Subcutaneous adipose tissue (tissue), 4 donors: ENCODE measurements around the gene ABCC1. TPM values are rescaled to one million over a fixed set of nuclear protein-coding genes. Genes with fewer than 3 reads are reported as not detected.

ENCODE experiments used
- total RNA-seq, 4 donors: library from RNA; depleted of rRNA; stranded (reverse); fragments of >200 nt; gene quantifications; one replicate each; pipeline ENCODE4 v1.1.0, GENCODE V29; 2016
- TF ChIP-seq, protein P1 (sequence below): fragments of 450-650 bp; IDR thresholded peaks from one replicate; pipeline ENCODE4 v1.5.1; 2016; ENCODE audit warnings: low read depth, mild to moderate bottlenecking, control low read depth, antibody characterized with exemption, moderate library complexity

ABCC1 gene
- total RNA-seq, result 10 to 100 TPM; 16.1 to 23.6 (median 22.1) TPM

DNA sequence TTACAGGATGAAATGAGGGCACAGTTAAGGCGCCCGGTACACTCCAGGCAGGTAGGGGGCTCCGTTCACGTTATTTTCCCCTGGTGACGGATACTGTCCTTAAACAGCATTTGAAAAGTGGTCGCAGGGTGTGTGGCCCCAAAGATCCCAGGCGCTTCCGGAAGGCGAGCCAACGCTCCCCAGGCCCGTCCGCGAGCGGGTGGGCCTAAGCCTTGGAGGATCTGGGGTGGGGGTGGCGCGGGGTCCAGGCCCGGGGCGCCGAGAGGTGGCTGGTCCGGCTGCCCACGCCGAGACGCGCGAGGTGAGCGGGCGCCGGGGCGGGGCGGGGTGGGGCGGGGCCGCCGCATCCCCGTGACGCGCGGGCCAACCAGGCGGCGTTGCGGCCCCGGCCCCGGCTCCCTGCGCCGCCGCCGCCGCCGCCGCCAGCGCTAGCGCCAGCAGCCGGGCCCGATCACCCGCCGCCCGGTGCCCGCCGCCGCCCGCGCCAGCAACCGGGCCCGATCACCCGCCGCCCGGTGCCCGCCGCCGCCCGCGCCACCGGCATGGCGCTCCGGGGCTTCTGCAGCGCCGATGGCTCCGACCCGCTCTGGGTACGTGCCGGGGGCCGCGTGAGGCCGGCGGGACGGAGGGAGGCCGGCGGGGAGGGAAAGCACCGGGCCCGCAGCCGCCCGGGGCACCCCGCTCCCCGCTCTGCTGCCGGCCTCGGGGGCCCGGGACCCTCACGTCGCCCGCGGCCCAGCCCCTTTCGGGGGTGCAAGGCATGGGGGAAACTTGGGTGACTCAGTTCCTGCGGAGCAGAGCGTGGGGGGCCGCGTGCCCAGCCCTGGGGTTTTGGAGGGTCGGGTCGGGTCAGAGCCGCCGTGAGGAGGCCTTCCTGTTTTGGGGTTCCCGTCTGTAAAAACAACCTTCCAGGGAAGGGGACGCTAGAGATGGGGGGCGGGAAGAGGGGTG, at the start of gene ABCC1:
TSS of gene ABCC1 (plus strand) at position 407 of the 951 bp plus-strand sequence. CDS start at position 543, 136 bp downstream.
- TF ChIP-seq, protein P1, sequence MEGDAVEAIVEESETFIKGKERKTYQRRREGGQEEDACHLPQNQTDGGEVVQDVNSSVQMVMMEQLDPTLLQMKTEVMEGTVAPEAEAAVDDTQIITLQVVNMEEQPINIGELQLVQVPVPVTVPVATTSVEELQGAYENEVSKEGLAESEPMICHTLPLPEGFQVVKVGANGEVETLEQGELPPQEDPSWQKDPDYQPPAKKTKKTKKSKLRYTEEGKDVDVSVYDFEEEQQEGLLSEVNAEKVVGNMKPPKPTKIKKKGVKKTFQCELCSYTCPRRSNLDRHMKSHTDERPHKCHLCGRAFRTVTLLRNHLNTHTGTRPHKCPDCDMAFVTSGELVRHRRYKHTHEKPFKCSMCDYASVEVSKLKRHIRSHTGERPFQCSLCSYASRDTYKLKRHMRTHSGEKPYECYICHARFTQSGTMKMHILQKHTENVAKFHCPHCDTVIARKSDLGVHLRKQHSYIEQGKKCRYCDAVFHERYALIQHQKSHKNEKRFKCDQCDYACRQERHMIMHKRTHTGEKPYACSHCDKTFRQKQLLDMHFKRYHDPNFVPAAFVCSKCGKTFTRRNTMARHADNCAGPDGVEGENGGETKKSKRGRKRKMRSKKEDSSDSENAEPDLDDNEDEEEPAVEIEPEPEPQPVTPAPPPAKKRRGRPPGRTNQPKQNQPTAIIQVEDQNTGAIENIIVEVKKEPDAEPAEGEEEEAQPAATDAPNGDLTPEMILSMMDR, result no peak

DNA sequence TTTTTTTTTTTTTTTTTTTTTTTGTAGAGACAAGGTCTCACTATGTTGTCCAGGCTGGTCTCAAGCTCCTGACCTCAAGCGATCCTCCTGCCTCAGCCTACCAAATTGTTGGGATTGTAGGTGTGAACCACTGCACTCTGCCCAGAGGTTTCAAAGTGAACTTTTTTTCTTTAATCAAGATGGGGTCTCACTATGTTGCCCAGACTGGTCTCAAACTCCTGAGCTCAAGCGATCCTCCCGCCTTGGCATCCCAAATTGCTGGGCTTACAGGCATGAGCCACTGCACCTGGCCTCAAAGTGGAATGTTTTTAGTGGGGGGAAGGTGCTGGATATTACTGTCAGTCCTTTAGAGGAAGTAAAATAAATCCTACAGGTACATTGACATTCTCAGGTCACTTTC, 49.1 kb upstream of the ABCC1 start:
- TF ChIP-seq, protein P1, result no peak

DNA sequence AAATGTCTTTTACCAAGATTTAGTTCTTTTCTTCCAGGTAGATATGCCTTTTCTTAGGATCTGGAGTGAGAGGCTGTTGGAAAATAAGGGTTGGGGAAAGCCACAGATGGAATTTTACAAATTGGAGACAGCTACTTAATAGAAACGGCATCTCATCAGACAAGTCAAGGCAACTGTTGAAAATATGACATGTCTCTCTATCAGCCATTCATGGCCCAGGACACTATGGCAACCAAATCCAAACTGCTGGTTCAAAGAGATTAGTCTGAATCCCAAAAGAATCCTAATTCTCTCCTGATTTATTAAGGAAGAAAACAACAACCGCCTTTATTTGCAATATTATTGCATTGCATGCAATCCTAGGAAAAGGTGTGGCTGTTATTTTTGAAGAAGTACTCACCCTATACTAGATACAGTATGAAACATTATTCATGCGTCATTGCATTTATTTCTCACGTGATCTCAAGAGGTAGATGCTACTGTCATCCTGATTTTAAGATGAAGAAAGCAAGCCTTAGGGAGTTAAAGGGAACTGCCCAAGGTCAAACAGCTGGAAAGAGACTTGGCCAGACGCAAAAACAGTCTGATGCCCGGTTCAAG, 48.4 kb upstream of the ABCC1 start:
- TF ChIP-seq, protein P1, result no peak

DNA sequence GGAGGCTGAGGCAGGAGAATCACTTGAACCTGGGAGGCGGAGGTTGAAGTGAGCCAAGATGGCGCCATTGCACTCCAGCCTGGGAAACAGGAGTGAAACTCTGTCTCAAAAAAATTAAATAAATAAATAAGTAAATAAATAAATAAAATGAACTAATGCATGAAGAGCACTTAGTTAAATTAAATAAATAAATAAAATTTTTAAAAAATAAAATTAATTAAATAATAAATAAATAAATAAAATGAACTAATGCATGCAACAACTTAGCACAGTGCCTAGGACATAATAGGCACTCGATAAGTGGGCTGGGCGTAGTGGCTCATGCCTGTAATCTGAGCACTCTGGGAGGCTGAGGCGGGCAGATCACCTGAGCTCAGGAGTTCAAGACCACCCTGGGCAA, 45.5 kb upstream of the ABCC1 start:
- TF ChIP-seq, protein P1, result no peak

DNA sequence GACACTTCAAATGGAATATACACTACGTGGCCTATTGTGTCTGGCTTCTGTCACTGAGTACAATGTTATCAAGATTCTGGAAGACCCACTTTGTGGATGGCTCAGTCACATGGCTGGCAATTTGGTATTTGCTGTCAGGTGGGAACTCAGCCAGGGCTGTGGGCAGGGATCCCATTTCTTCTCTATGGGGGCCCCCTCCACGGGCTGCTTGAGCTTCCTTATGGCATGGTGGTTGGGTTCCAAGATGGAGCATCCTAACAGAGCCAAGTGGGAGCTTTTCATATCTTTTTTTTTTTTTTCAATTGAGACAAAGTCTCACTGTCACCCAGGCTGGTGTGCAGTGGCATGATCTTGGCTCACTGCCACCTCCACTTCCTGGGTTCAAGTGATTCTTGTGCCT, 43.0 kb upstream of the ABCC1 start:
- TF ChIP-seq, protein P1, result no peak

DNA sequence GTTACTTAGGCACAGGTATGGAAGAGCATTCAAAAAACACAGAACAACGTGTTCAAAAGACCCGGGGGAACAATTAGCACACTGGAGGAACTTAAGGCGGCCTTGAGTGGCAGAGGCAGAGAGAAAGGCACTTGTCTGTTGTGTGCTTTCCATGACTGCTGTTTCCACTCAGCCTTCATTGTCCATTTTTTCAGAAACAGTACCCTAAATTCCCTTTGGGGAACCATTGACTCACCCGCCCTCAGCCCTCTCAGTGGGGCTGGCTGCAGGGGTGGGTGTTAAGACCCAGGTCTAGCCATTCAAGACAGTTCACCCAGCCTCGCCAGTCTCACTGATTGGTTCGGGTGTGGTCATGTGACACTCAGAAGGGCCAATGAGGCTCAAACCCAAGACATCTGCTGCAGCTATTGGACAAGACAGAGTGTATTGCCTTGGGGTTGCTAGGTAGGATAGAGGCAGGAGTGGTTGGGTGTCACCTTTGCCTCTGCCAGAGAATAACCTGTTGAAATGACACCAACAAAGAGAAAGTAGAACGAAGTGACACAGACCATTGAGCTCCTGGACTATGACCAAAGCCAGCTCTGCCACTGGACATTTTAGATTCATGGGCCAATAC, 41.4 kb upstream of the ABCC1 start:
- TF ChIP-seq, protein P1, result no peak

DNA sequence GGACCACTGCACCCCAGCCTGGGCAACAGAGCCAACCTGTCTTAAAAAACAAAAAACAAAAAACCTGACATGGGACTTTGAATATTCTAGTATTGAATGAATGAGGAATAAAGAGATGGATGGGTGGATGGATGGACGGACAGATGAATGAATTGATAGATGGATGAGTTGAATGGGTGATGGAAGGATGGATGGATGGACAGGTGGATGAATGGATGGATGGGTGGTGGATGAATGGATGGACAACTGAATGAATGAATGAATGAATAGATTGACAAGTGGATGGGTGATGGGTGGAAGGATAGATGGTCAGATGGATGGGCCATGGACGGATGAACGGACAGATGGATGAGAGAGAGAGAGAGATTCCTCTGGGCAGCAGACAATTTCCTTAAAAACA, 38.2 kb upstream of the ABCC1 start:
- TF ChIP-seq, protein P1, result no peak
